Breast epithelium (tissue), 4 donors: Measurements from ENCODE around the gene OXCT1. TPM values are rescaled to one million over a fixed set of nuclear protein-coding genes. Genes with fewer than 3 reads are reported as not detected.

ENCODE experiments used
- DNase-seq, 2 donors: peaks; one replicate each; pipeline ENCODE4 v3.0.0-alpha.2; 2019; ENCODE audit warnings: low spot score in 2 of 2
- H3K27ac ChIP-seq, 2 donors: fragments of 200-600 bp; sonication (generic) in 1 of 2; one replicate each; pipeline ENCODE4 v1.5.1; 2016 to 2019; ENCODE audit warnings: mild to moderate bottlenecking in 1 of 2
- H3K27me3 ChIP-seq, 2 donors: fragments of 200-600 bp; sonication (generic) in 1 of 2; one replicate each; pipeline versions ENCODE4 v1.5.1 to v1.6.0; 2017 to 2019; ENCODE audit warnings: control low read depth in 1 of 2, mild to moderate bottlenecking in 1 of 2
- H3K36me3 ChIP-seq: fragments of 200-600 bp; one replicate; pipeline ENCODE4 v1.5.1; 2019
- H3K4me1 ChIP-seq, 2 donors: fragments of 200-600 bp; sonication (generic); one replicate each; pipeline ENCODE4 v1.5.1; 2016 to 2019; ENCODE audit warnings: control low read depth in 1 of 2
- H3K4me3 ChIP-seq, 3 donors: fragments of 200-600 bp; sonication (generic); 1 replicate in 2 of 3; 2 replicates in 1 of 3; pipeline ENCODE4 v1.5.1; 2016 to 2019; ENCODE audit warnings: mild to moderate bottlenecking in 3 of 3, moderate library complexity in 2 of 3
- H3K9me3 ChIP-seq, 2 donors: fragments of 200-600 bp; sonication (generic) in 1 of 2; one replicate each; pipeline ENCODE4 v1.5.1; 2016 to 2019; ENCODE audit warnings: control low read depth in 1 of 2
- CTCF ChIP-seq, 3 donors: fragments of 450-650 bp; IDR thresholded peaks; one replicate each; pipeline ENCODE4 v1.5.1; 2016 to 2017; ENCODE audit warnings: antibody characterized with exemption in 3 of 3, mild to moderate bottlenecking in 3 of 3, moderate library complexity in 3 of 3
- POLR2A ChIP-seq: fragments of 450-650 bp; IDR thresholded peaks from one replicate; pipeline ENCODE4 v1.6.1; 2016; ENCODE audit warnings: antibody characterized with exemption, mild to moderate bottlenecking, moderate library complexity
- POLR2AphosphoS5 ChIP-seq, 3 donors: sonication (generic); formaldehyde crosslinking; IDR thresholded peaks; one replicate each; pipeline ENCODE4 v1.6.1; 2017; ENCODE audit warnings: antibody characterized with exemption in 3 of 3
- intact Hi-C: fragments of 100-400 bp; cut with DNase I; formaldehyde crosslinking; loops from one replicate; pipeline ENCODE4 v1.15.1; 2023; ENCODE audit warnings: low total_unique reads
- total RNA-seq, 3 donors: library from RNA; depleted of rRNA; stranded (reverse); fragments of >200 nt; gene quantifications; one replicate each; pipeline ENCODE4 v1.1.0, GENCODE V29; 2016

The OXCT1 gene
- total RNA-seq, 3 donors from 2014 or later: 19.3 to 49.4 (median 21.8) TPM

- peaks cover 0 to 5% of the 10 kb centered on the region in 2 donors for H3K27me3 ChIP-seq
- TF ChIP-seq POLR2A (peak; percentile 95), POLR2AphosphoS5 (IDR thresholded peaks at IDR 0.05) (peak; percentile 96 to 98 (median 98)), CTCF (IDR thresholded peaks at IDR 0.05) (no peak)
- DNase-seq: peak; percentile 97 to 99
- peak within 1 kb of the TSS; percentile 90 to 96 for H3K27ac ChIP-seq
- peaks cover 0 to 7% of the 10 kb centered on the region in 2 donors for H3K4me1 ChIP-seq
- intact Hi-C loops: no loop called here
- peak within 1 kb of the TSS; percentile 78 to 86 (median 80) for H3K4me3 ChIP-seq
- H3K9me3 ChIP-seq: no peaks in the 10 kb centered on the region
- no peaks in the 10 kb centered on the region for H3K36me3 ChIP-seq
These were observed 33.9 kb upstream of the OXCT1 start, which contains the start of gene RIMOC1 for GRCh38 chr5:41903892-41904799. TSS of gene RIMOC1 (plus strand) at chr5:41904344. CDS start at chr5:41904368, 24 bp downstream.

GRCh38 chr5:41903382-41903891 lies 33.2 kb upstream of the OXCT1 start:
- H3K4me3 ChIP-seq: peak overlapping the region; percentile 78 to 86 (median 80)
- H3K36me3 ChIP-seq: no peaks in the 10 kb centered on the region
- no peaks in the 10 kb centered on the region for H3K9me3 ChIP-seq
- intact Hi-C loops: no loop called here
- H3K27me3 ChIP-seq: peaks cover 0 to 5% of the 10 kb centered on the region in 2 donors
- H3K27ac ChIP-seq: peak overlapping the region; percentile 90 to 96
- no peak for TF ChIP-seq CTCF (IDR thresholded peaks at IDR 0.05)
- no peak for TF ChIP-seq POLR2A
- no peak for TF ChIP-seq POLR2AphosphoS5 (IDR thresholded peaks at IDR 0.05)
- H3K4me1 ChIP-seq: peaks cover 0 to 7% of the 10 kb centered on the region in 2 donors
- no peak for DNase-seq

DNA sequence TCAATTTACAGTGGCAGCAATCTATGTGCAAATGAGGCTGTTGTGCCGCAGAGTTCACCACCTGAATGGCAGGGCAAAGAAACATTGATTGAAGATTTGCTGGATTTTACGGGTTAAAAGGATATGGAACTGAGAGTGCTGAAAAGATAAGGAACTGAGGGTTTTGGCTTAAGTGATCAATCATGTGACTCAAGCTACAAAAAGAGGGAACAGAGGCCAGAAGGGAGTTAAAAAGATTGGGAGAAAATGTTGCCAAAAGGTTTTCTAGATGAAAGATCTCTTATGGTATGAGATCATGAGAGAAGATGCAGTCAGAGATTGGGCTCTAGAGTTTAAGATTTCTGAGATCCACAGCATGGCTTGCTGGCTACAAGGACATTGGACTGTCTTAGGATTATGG lies 26.0 kb upstream of the OXCT1 start:
- no peak overlapping the region for H3K27ac ChIP-seq
- no peaks in the 10 kb centered on the region for H3K4me1 ChIP-seq
- H3K27me3 ChIP-seq: peaks cover 0 to 11% of the 10 kb centered on the region in 2 donors
- H3K9me3 ChIP-seq: no peaks in the 10 kb centered on the region
- H3K4me3 ChIP-seq: no peak overlapping the region
- no peak for DNase-seq
- intact Hi-C loops: loop anchor here (5.0 kb wide), 1 partner anchor 1206 kb away; no protein-coding TSS in a partner anchor
- no peaks in the 10 kb centered on the region for H3K36me3 ChIP-seq
- TF ChIP-seq CTCF (IDR thresholded peaks at IDR 0.05): no peak
- no peak for TF ChIP-seq POLR2AphosphoS5 (IDR thresholded peaks at IDR 0.05)
- TF ChIP-seq POLR2A: no peak

DNA sequence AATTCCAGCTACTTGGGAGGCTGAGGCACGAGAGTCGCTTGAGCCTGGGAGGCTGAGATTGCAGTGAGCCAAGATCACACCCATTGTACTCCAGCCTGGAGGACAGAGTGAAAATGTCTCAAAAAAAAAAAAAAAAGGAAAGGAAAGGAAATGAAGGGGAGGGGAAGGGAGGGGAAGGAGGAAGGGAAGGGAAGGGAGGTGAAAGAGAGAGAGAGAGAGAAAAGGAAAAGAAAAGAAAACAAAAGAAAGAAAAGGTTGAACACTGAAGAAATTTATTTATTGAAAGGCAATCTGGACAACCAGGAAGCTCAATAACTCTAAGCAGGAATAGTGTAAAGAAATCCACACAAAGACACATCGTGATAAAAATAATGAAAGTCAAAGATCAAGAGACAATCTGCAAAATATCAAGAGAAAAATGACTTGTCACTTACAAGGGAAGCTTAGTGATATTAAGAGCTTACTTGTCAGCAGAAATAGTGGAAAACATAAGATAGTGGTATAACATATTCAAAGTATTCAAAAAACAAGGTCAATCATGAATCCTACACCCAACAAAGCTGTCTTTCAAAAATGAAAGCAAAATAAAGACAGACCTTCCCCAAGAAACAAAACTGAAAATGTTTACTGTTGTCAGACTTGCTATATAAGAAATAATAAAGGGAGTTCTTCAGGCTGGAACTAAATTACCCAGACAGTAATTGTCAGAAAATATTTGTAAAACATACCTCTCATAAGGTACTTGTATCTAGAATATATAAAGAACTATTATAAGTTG lies 23.0 kb upstream of the OXCT1 start:
- Histone ChIP-seq H3K9me3 (no peaks in the 10 kb centered on the region), H3K27ac (no peak overlapping the region), H3K36me3 (no peaks in the 10 kb centered on the region), H3K4me3 (no peak overlapping the region), H3K27me3 (peaks cover 0 to 6% of the 10 kb centered on the region in 2 donors), H3K4me1 (no peaks in the 10 kb centered on the region)
- DNase-seq: no peak
- no peak for TF ChIP-seq CTCF (IDR thresholded peaks at IDR 0.05)
- no peak for TF ChIP-seq POLR2A
- no peak for TF ChIP-seq POLR2AphosphoS5 (IDR thresholded peaks at IDR 0.05)
- intact Hi-C loops: no loop called here
